Measurements from ENCODE around the gene FAR2. TPM values are rescaled to one million over a fixed set of nuclear protein-coding genes. Genes with fewer than 3 reads are reported as not detected.

FAR2 gene
- total RNA-seq, 1 experiment from 2014 or later, result 22.1 TPM

DNA sequence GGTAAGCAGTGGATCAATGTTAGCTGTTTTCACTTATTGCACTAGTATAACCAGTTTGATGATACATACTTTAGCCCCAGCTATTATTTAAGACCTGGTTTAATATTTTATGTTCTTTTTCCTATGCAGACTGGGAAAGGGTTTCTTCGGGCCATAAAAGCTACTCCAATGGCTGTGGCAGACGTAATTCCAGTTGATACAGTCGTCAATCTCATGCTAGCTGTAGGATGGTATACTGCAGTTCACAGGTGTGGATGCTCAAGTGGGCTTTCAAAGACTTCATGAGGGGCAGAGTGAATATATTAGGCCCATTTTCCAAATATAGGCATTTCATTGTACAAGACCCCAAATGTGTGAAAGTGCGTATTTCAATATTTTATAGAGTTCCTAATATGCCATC lies 161.8 kb downstream of the FAR2 start:
- H3K4me2 ChIP-seq (ENCODE audit: insufficient read depth, insufficient read length, low read length), result no peak overlapping the region
- Mint-ChIP-seq H3K27me3 (ENCODE audit: low read depth) (no peaks in the 10 kb centered on the region), H3K4me1 (peaks cover 0 to 3% of the 10 kb centered on the region in 2 experiments; a peak in 1 of 4 replicates), H3K36me3 (ENCODE audit: insufficient read depth in 1 of 3, low read depth in 3 of 3) (no peaks in the 10 kb centered on the region), H3K4me3 (no peak overlapping the region), H3K27ac (no peak overlapping the region), H3K9me3 (no peaks in the 10 kb centered on the region)
- TF ChIP-seq, protein P1, sequence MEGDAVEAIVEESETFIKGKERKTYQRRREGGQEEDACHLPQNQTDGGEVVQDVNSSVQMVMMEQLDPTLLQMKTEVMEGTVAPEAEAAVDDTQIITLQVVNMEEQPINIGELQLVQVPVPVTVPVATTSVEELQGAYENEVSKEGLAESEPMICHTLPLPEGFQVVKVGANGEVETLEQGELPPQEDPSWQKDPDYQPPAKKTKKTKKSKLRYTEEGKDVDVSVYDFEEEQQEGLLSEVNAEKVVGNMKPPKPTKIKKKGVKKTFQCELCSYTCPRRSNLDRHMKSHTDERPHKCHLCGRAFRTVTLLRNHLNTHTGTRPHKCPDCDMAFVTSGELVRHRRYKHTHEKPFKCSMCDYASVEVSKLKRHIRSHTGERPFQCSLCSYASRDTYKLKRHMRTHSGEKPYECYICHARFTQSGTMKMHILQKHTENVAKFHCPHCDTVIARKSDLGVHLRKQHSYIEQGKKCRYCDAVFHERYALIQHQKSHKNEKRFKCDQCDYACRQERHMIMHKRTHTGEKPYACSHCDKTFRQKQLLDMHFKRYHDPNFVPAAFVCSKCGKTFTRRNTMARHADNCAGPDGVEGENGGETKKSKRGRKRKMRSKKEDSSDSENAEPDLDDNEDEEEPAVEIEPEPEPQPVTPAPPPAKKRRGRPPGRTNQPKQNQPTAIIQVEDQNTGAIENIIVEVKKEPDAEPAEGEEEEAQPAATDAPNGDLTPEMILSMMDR (conservative IDR thresholded peaks at IDR 0.05), result no peak
- no peak overlapping the region for H4K5ac ChIP-seq (ENCODE audit: insufficient read length, low read depth, low read length)
- H2BK120ac ChIP-seq (ENCODE audit: low read depth, low read length, poor library complexity, severe bottlenecking), result no peak overlapping the region
- H3K14ac ChIP-seq (ENCODE audit: insufficient read depth, low read length), result no peak overlapping the region
- no peak overlapping the region for H3K18ac ChIP-seq (ENCODE audit: insufficient read length, low read depth, low read length)
- no peak overlapping the region for H4K91ac ChIP-seq (ENCODE audit: insufficient read length, low read depth, low read length)
- no peak overlapping the region for H2AFZ ChIP-seq (ENCODE audit: low read length)
- no peaks in the 10 kb centered on the region for H4K20me1 ChIP-seq (ENCODE audit: control insufficient read depth, insufficient read depth, insufficient read length)
- no peaks in the 10 kb centered on the region for H3K9me3 ChIP-seq (ENCODE audit: control insufficient read depth, low read depth, low read length)
- no peak overlapping the region for H2BK20ac ChIP-seq (ENCODE audit: low read depth, low read length, poor library complexity, severe bottlenecking)
- no peaks in the 10 kb centered on the region for H3K23me2 ChIP-seq (ENCODE audit: insufficient read length, low read depth, low read length, poor library complexity, severe bottlenecking)
- no CpG with 5 or more reads among the region's 4 CpGs for WGBS (ENCODE audit: extremely low coverage, insufficient read length, low lambda C conversion rate)
- H2BK15ac ChIP-seq (ENCODE audit: low read depth, low read length), result no peak overlapping the region
- H3K23ac ChIP-seq (ENCODE audit: insufficient read length, low read depth, low read length), result no peak overlapping the region
- no peak overlapping the region for H3K56ac ChIP-seq (ENCODE audit: insufficient read length, low read depth, low read length)
- H3K27me3 ChIP-seq (ENCODE audit: insufficient read depth, low read length), result no peaks in the 10 kb centered on the region
- H3K4me1 ChIP-seq (ENCODE audit: insufficient read depth, low read length), result no peaks in the 10 kb centered on the region
- no peak for DNase-seq
- no peak overlapping the region for H2BK12ac ChIP-seq (ENCODE audit: insufficient read length, low read depth, low read length)
- no peaks in the 10 kb centered on the region for H3K79me2 ChIP-seq (ENCODE audit: insufficient read depth, low read length)
- H2AK5ac ChIP-seq (ENCODE audit: insufficient read length, low read length), result no peak overlapping the region
- H3K27ac ChIP-seq (ENCODE audit: insufficient read length, low read depth, low read length), result no peak overlapping the region
- H3K9ac ChIP-seq (ENCODE audit: extremely low read depth, insufficient read length, low read length), result no peak overlapping the region
- no peak overlapping the region for H3K4ac ChIP-seq (ENCODE audit: low read depth, low read length)
- no peak overlapping the region for H2BK5ac ChIP-seq (ENCODE audit: insufficient read length, low read length)
- no peak overlapping the region for H4K8ac ChIP-seq (replicated peaks; ENCODE audit: insufficient read length, low read depth, low read length)
- H3T11ph ChIP-seq (ENCODE audit: low read length), result no peak overlapping the region
- no peaks in the 10 kb centered on the region for H3K79me1 ChIP-seq (ENCODE audit: insufficient read depth, low read depth, low read length, poor library complexity, severe bottlenecking)
